Endothelial cell of umbilical vein (primary cell): ENCODE measurements around the gene ARMH4. TPM values are rescaled to one million over a fixed set of nuclear protein-coding genes. Genes with fewer than 3 reads are reported as not detected.

Source experiments
- BruUV-seq: library from RNA; stranded (reverse); fragments of 400-500 nt; replicated peaks from 2 replicates; lab custom pipeline; 2021; lab: Mats Ljungman, UMichigan
- CTCF ChIA-PET: fragments of 300-600, 350-600 bp; sonication (Branson Sonifier 250); formaldehyde crosslinking; loops from one replicate; lab custom pipeline; 2021; ENCODE audit warnings: antibody characterized with exemption, inconsistent platforms; lab: Charles Lee
- POLR2A ChIA-PET: fragments of 300-600, 350-600 bp; sonication (Branson Sonifier 250); formaldehyde crosslinking; loops from one replicate; lab custom pipeline; 2021; ENCODE audit warnings: antibody characterized with exemption, inconsistent platforms; lab: Charles Lee
- DNase-seq: peaks from one replicate; pipeline ENCODE4 v3.0.0-alpha.2; 2011; ENCODE audit warnings: low read depth, low spot score
- FAIRE-seq: peaks from 2 replicates; lab custom pipeline; 2011; peaks lifted over from hg19 to GRCh38; lab: Jason Lieb, UNC
- H2AFZ ChIP-seq: 2 replicates; pipeline ENCODE4 v1.6.0; 2012; ENCODE audit warnings: low read depth, low read length, control low read depth, inconsistent platforms
- H3K27ac ChIP-seq: 2 replicates; pipeline ENCODE4 v1.5.1; 2011; ENCODE audit warnings: low read depth, mild to moderate bottlenecking, control low read depth, low read length, moderate library complexity; ENCODE audit not compliant: insufficient read depth
- H3K27me3 ChIP-seq, 2 experiments: 2 replicates each; pipeline versions ENCODE4 v1.6.0 to v1.6.1; 2011; ENCODE audit warnings: low read length in 2 of 2, mixed read lengths in 1 of 2; ENCODE audit not compliant: control insufficient read depth in 2 of 2, insufficient read depth in 2 of 2
- H3K36me3 ChIP-seq, 2 experiments: 2 replicates in 1 of 2; 3 replicates in 1 of 2; pipeline ENCODE4 v1.5.1; 2011; ENCODE audit warnings: low read length in 2 of 2, mild to moderate bottlenecking in 1 of 2, moderate library complexity in 1 of 2; ENCODE audit not compliant: control insufficient read depth in 2 of 2, insufficient read depth in 2 of 2; ENCODE audit errors: extremely low read depth in 1 of 2
- H3K4me1 ChIP-seq: 3 replicates; pipeline ENCODE4 v1.5.1; 2011; ENCODE audit warnings: mild to moderate bottlenecking, low read length; ENCODE audit not compliant: control insufficient read depth, insufficient read depth; ENCODE audit errors: extremely low read depth
- H3K4me2 ChIP-seq: 2 replicates; pipeline ENCODE4 v1.6.1; 2011; ENCODE audit warnings: low read length, control low read depth, mixed read lengths; ENCODE audit not compliant: insufficient read depth
- H3K4me3 ChIP-seq, 3 experiments: fragments of 200-600 bp in 1 of 3; sonication (generic), shearing (Covaris generic) in 1 of 3; replicated peaks in 1 of 3; 2 replicates each; pipeline ENCODE4 v1.5.1; 2011 to 2016; ENCODE audit warnings: control low read depth in 3 of 3, low read length in 3 of 3, mild to moderate bottlenecking in 2 of 3, inconsistent platforms in 1 of 3, low read depth in 1 of 3, moderate library complexity in 1 of 3; ENCODE audit not compliant: insufficient read depth in 1 of 3
- H3K79me2 ChIP-seq: 2 replicates; pipeline ENCODE4 v1.6.0; 2012; ENCODE audit warnings: low read length, inconsistent platforms; ENCODE audit not compliant: control insufficient read depth, insufficient read depth
- H3K9ac ChIP-seq: replicated peaks from 2 replicates; pipeline ENCODE3; 2011; ENCODE audit warnings: low read length, control low read depth; ENCODE audit not compliant: insufficient read depth; ENCODE audit errors: extremely low read depth
- H3K9me1 ChIP-seq: replicated peaks from 3 replicates; pipeline ENCODE4 v1.6.0; 2011; ENCODE audit warnings: mild to moderate bottlenecking, low read length; ENCODE audit not compliant: control insufficient read depth, insufficient read depth; ENCODE audit errors: extremely low read depth
- H3K9me3 ChIP-seq: replicated peaks from 2 replicates; pipeline ENCODE4 v1.5.1; 2012; ENCODE audit warnings: low read length, inconsistent platforms; ENCODE audit not compliant: control insufficient read depth, insufficient read depth
- H4K20me1 ChIP-seq: replicated peaks from 2 replicates; pipeline ENCODE3; 2011; ENCODE audit warnings: mild to moderate bottlenecking, low read length; ENCODE audit not compliant: control insufficient read depth, insufficient read depth; ENCODE audit errors: extremely low read depth
- EZH2 ChIP-seq: IDR thresholded peaks from 2 replicates; pipeline ENCODE4 v1.6.1; 2012; ENCODE audit warnings: borderline replicate concordance, low read depth, mild to moderate bottlenecking, moderate library complexity, low read length, inconsistent platforms; ENCODE audit not compliant: severe bottlenecking
- FOS ChIP-seq: IDR thresholded peaks from 2 replicates; pipeline ENCODE4 v1.6.1; 2011; ENCODE audit warnings: mild to moderate bottlenecking, low read length, moderate library complexity, borderline replicate concordance; ENCODE audit not compliant: insufficient read depth
- GATA2 ChIP-seq: IDR thresholded peaks from 2 replicates; pipeline ENCODE4 v1.7.0; 2011; ENCODE audit warnings: low read depth, mild to moderate bottlenecking, moderate library complexity, mixed read lengths, low read length; ENCODE audit not compliant: insufficient read length, insufficient read depth
- MAX ChIP-seq: IDR thresholded peaks from 2 replicates; pipeline ENCODE4 v1.6.1; 2011; ENCODE audit not compliant: insufficient read depth, insufficient read length
- POLR2A ChIP-seq: IDR thresholded peaks from 2 replicates; pipeline ENCODE4 v1.6.1; 2012; ENCODE audit warnings: low read depth, mild to moderate bottlenecking, control low read depth, low read length
- POLR2AphosphoS5 ChIP-seq: IDR thresholded peaks from 2 replicates; pipeline ENCODE4 v1.6.1; 2012; ENCODE audit warnings: low read depth, mild to moderate bottlenecking, control low read depth, low read length, moderate library complexity; ENCODE audit not compliant: insufficient read depth
- dilution Hi-C: fragments of 300-500 bp; cut with MboI; formaldehyde crosslinking; loops from one replicate; pipeline ENCODE4 v1.15.0; 2019; ENCODE audit warnings: low sequenced_read_pairs; ENCODE audit not compliant: extremely low pct_ligation_motif_present
- intact Hi-C: fragments of 100-400 bp; cut with micrococcal nuclease; formaldehyde crosslinking; loops from one replicate; pipeline ENCODE4 v1.10.0; 2022
- polyA plus RNA-seq, 4 experiments: library from polyadenylated mRNA; depleted of rRNA in 3 of 4; stranded (reverse) in 3 of 4; unstranded in 1 of 4; fragments of >200 nt; gene quantifications; 2 replicates each; pipeline versions ENCODE4 v1.2.1 to v1.2.3, GENCODE V29; 2011 to 2012; ENCODE audit warnings: missing spikeins in 1 of 4
- total RNA-seq: library from RNA; stranded (reverse); gene quantifications from 2 replicates; pipeline ENCODE4 v1.2.3, GENCODE V29; 2021
- TF ChIP-seq, protein P1 (sequence below), 2 donors: IDR thresholded peaks; 1 replicate in 1 of 2; 2 replicates in 1 of 2; pipeline ENCODE4 v1.5.1; 2011; ENCODE audit warnings: low read length in 2 of 2, mild to moderate bottlenecking in 2 of 2, moderate library complexity in 2 of 2, control low read depth in 1 of 2, inconsistent platforms in 1 of 2, low read depth in 1 of 2; ENCODE audit not compliant: insufficient read depth in 1 of 2; ENCODE audit errors: extremely low read depth in 1 of 2

ARMH4 gene
- total and polyA plus RNA-seq, 2 donors (not counting 3 experiments of a cell fraction or from before 2014, with no cell fraction given), result 1.1 to 3.0 TPM

DNA sequence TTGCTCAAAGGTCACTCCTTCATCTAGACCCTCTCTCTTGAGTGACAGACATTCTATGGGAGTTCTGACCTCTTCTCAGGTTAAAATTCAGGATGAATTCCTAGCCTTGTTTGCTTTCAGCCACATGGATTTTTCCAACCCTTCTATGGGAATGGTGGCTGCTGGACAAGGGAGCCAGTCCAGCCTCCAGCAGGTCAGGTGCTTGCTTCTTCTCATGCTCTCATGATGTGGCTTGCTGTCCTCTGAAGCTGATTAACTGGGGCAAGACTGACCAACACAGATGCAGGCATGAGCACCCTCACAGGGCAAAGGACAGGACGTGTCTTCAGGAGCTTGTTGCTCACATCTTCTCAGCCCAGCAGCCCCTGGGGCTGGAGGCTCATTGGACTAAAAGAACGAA, 188.9 kb downstream of the ARMH4 start:
- no peaks in the 10 kb centered on the region for H3K27me3 ChIP-seq
- H3K9me3 ChIP-seq, result no peaks in the 10 kb centered on the region
- no peaks in the 10 kb centered on the region for H3K36me3 ChIP-seq
- no peak overlapping the region for H3K4me3 ChIP-seq
- H3K79me2 ChIP-seq, result no peaks in the 10 kb centered on the region
- H3K9me1 ChIP-seq, result no peaks in the 10 kb centered on the region
- H3K27ac ChIP-seq, result no peak overlapping the region
- intact Hi-C loops (no loop called here), dilution Hi-C loops (no loop called here)
- no peak overlapping the region for H2AFZ ChIP-seq
- no peak overlapping the region for H3K9ac ChIP-seq
- H4K20me1 ChIP-seq, result no peaks in the 10 kb centered on the region
- DNase-seq, result no peak
- POLR2A ChIA-PET, result no interaction called here
- no peak for FAIRE-seq
- no peak for TF ChIP-seq MAX
- no peak for TF ChIP-seq GATA2
- TF ChIP-seq POLR2AphosphoS5, result no peak
- no peak for TF ChIP-seq EZH2
- TF ChIP-seq, protein P1, sequence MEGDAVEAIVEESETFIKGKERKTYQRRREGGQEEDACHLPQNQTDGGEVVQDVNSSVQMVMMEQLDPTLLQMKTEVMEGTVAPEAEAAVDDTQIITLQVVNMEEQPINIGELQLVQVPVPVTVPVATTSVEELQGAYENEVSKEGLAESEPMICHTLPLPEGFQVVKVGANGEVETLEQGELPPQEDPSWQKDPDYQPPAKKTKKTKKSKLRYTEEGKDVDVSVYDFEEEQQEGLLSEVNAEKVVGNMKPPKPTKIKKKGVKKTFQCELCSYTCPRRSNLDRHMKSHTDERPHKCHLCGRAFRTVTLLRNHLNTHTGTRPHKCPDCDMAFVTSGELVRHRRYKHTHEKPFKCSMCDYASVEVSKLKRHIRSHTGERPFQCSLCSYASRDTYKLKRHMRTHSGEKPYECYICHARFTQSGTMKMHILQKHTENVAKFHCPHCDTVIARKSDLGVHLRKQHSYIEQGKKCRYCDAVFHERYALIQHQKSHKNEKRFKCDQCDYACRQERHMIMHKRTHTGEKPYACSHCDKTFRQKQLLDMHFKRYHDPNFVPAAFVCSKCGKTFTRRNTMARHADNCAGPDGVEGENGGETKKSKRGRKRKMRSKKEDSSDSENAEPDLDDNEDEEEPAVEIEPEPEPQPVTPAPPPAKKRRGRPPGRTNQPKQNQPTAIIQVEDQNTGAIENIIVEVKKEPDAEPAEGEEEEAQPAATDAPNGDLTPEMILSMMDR (IDR thresholded peaks at IDR 0.05; ENCODE audit: extremely low read depth in 1 of 2, insufficient read depth in 1 of 2, low read depth in 1 of 2, low read length in 2 of 2), result no peak
- TF ChIP-seq FOS, result no peak
- TF ChIP-seq POLR2A, result no peak
- CTCF ChIA-PET, result interaction anchor here (0.6 kb wide), 1 partner anchor 47 kb away, joined by 3 read pairs; no protein-coding TSS in a partner anchor
- BruUV-seq, result no TSS peak
- no peaks in the 10 kb centered on the region for H3K4me1 ChIP-seq
- H3K4me2 ChIP-seq, result no peak overlapping the region
